Stomach (tissue), 4 donors: Measurements from ENCODE around the gene MISP.

Source experiments
- CTCF ChIP-seq, 7 experiments: fragments of 450-650 bp in 4 of 7; fragments of 200-600 bp in 3 of 7; sonication (generic) in 3 of 7; IDR thresholded peaks; one replicate each; pipeline ENCODE4 v1.5.1; 2016 to 2019; ENCODE audit warnings: antibody characterized with exemption in 7 of 7, control low read depth in 2 of 7, mild to moderate bottlenecking in 1 of 7
- EP300 ChIP-seq: sonication (generic); formaldehyde crosslinking; IDR thresholded peaks from one replicate; pipeline ENCODE4 v1.6.1; 2017; ENCODE audit warnings: antibody characterized with exemption
- POLR2AphosphoS5 ChIP-seq, 3 donors: sonication (generic); formaldehyde crosslinking; IDR thresholded peaks; one replicate each; pipeline ENCODE4 v1.6.1; 2016; ENCODE audit warnings: antibody characterized with exemption in 3 of 3

- TF ChIP-seq POLR2AphosphoS5 (IDR thresholded peaks at IDR 0.05) = no peak
- no peak for TF ChIP-seq EP300
- no peak for TF ChIP-seq CTCF (IDR thresholded peaks at IDR 0.05)
These were observed 48.4 kb downstream of the MISP start for GRCh38 chr19:799076-799881.
